HG03039 (cell line): ENCODE results near the gene MGP.

Experiments
- ATAC-seq: cut with Tn5 transposase; IDR thresholded peaks from one replicate; pipeline ENCODE4 v1.9.1; 2021; ENCODE audit warnings: mild to moderate bottlenecking, moderate library complexity; ENCODE audit not compliant: unreplicated experiment

The MGP gene

DNA sequence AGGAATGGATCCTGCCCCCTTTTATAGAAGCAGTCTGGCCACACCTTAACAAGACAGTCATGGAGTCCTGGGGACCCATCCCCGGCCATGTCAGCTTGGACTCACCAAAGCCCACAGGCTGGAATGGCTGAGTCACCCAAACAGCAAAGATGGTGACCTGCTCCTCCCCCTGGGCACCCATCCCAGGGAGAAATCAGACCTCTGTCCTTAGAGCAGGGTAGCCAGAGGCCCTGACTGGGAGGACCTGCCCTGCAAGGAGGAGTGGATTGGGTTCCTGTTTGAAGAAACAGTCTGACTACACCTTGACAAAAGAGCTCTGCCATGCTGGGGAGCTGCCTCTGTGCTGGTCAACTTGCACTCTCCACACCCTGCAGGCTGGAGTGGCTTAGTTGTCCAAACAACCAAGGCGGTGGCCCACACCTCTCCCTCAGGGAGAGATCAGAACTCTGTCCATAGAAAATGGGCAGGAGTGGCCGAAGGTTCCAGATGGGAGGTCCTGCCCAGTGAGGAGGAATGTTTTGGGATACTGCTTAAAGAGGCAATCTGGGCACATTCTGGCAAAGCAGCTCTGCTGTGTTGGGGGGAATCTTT lies 16.6 kb downstream of the MGP start:
- ATAC-seq = no peak

DNA sequence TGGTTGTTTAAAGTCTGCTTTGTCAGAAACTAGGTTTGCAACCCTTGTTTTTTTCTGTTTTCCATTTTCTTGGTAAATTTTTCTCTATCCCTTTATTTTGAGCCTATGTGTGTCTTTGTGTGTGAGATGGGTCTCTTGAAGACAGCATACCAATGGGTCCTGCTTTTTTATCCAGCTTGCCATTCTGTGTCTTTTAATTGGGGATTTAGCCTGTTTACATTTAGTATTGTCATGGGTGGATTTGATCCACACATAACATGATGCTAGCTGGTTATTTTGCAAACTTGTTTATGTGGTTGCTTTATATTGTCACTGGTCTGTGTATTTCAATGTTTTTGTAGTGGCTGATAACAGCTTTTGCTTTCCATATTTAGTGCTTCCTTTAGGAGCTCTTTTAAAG lies 25.2 kb downstream of the MGP start:
- ATAC-seq = no peak

DNA sequence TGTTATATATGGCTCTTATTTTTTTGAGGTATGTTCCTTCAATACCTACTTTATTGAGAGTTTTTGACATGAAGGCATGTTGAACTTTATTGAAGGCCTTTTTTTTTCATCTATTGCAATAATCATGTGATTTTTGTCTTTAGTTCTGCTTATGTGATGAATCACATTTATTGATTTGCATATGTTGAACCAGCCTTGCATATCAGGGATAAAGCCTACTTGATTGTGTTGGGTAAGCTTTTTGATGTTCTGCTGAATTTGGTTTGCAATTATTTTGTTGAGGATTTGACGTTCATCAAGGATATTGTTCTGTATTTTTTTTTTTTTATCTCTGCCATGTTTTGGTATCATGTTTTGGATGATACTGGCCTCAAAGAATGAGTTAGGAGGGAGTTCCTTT lies 27.1 kb downstream of the MGP start:
- ATAC-seq = no peak

DNA sequence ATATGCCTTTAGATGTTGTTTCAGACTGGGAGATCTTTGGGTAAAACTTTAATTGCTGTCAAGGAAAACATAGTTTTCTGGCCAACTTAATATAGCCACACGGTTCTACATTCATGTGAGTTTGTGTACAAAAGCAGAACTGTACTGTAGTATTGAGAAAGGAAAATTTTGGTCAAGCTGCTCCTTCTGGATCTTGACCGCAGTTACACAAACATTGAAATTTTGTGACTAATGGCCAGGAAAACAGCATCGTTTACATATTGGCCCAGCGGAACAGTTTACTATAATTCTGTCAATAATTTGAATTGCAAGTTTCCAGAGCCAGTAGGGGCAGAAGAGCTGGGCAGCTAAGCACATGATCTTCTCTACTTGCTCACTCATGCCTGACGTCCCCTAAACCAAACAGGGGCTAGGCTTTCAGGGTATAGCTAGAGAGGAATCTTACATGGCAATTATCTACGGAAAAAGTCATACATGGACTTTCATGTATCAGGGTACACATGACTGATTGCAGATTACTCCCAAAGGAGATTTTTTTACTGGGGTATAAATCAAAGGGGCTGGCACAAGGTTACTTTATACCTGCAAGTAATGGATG lies 31.0 kb downstream of the MGP start:
- ATAC-seq = no peak

DNA sequence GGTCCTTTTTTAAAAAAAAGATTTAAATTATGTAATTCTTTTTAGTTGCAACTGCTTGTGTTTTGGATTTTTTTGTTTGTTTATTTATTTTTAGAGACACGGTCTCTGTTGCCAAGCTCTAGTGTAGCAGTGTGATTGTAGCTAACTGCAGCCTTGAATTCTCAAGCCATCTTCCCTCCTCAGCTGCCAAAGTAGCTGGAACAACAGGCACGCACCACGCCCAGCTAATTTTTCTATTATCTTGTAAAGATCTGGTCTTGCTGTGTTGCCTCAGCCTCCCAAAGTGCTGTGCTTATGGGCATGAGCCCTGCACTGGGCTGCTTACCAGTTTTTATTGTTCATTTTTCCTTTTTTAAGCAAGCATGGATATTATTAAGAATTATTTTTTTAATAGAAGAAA lies 31.7 kb downstream of the MGP start:
- no peak for ATAC-seq

DNA sequence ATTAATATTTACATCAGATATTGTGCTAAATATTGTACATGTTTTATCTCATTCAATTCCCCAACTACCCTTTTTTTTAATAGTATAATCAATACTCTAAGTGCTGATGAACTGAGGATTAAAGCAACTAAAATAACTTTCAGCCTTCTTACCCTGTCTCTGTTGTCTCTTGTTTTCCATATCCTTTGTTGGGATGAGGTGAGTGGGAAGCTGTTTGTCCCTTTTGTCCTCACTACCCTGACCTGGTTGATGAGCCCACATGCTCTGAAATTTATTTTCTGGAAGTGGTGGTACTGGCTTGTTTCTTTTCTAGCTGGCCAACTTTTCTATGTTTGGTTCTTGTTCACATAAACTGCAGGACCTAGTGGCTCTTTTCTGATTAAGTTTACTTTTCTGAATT lies 32.8 kb downstream of the MGP start:
- ATAC-seq = no peak

DNA sequence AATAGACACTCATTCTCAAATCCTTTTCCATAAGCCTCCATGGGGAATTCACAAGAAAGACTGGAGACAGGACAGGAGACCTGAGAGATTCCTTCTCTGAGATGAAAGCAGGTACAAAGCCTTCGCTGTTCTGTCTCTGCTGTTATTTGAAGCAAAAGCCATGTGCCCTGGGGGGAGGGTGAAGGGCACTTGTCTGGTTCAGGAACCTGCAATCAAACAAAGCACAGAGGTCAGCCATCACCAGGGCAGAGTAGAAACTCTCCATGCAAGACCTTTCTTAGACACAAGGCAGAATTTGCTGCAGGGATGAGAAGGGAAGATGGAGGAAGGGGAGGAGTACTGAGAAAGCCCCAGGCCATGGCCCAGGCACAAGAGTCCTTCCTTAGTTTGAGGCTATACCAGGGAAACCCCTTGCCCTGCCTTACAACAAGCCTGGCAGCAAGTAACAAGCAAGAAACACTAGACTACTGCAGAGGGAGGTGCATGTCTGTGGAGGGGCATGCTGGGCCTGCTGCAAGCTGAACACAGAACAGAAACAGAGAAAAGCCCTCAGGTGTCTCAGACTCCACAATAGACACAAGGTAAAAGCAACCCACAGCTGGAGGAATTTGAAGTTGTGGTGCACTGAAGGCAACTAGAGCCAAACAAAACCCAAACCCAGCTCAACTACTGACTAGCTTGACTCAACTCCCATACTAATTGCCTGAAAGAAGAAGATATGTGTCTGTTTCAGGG lies 34.6 kb downstream of the MGP start:
- peak; percentile 78 for ATAC-seq

DNA sequence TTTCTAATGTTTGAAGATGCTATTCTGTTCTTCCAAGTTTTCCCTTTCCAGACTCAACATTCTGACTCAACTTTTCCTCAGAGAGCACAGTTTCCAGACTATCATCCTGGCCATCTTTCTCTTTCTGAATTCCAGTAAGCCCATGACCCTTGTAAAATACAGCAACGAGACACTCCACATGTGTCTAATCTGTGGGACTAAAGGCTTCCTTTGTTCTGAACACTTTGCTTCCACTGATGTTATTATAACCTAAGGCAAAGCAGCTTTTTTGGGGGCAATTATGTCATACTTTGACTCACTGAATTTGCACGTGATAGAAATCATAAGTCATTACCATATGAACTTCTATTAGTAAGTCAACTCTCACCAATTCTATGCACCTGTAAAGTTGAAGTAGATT lies 36.0 kb downstream of the MGP start:
- no peak for ATAC-seq

DNA sequence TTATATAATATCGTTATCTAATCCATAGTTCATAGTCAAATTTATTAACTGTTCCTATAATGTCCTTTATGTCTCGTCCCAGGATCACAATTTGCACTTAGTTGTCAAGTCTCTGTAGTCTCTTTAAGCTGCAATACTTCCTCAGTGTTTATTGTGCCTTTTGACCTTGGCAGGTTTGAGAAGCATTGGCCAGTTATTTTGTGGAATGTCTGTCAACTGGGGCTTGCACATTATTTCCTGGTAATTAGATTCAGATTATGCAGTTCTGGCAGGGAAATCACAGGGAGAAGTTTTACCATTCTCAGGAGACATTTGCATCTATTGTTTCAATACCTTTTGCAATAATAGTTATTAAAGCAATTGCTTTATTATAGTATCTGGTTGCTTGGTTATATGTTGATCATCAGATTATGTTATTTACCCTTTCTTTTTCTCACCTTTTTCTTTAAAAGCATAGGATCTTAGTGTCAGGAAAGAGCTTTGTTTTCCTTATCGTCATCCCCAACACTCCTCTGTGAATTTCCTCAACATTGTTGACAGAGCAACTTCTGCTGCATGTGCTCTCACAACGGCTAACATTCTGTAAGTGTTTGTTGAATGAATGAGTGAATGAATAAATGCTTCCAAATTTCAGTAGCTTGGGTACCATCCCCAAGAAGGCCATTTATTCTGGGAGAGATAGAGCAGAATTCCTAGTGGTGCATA lies 38.6 kb downstream of the MGP start:
- no peak for ATAC-seq

DNA sequence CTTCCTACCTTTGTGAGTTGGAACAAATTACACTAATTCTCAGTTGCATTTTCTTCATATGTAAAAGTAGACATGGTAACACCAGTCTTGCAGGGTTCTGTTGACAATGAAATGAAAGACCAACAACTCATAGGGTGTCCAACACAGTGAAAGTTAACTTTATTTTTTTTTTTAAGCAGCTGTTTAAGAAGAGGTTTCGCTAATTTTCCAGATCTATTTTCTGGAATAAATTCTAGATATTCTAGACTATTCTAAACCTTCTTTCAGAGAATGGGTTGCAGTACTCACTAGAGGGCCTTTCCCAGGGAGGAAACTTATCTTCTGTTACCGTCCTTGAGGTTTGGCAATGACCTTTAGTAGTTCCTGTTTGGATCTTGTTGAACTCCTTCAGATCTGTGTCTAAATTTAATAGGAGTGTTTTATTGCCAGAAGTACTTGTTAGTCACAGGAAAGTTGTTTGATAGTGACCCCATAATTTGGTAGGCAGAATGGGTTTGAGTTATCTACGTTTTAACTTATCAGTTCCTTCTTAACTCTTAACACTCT lies 39.5 kb downstream of the MGP start:
- no peak for ATAC-seq

DNA sequence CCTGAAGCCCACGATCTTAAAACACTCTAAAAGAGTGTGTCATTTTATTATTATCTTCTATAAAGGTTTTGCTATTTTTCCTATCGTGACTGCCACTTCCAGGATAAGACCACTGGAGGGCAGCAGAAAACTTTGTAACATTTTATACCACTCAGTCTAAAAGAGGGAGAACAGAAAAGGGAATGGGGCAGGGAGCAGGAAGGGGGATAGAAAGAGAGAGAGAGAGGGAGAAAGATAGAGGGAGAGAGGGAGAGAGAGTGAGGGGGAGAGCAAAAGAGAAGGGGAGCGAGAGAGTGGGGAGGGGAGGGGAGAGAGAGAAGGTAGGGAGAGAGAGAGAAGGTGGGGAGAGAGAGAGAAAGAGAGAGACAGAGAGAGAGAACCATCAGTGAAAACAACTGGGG lies 40.3 kb downstream of the MGP start:
- no peak for ATAC-seq

DNA sequence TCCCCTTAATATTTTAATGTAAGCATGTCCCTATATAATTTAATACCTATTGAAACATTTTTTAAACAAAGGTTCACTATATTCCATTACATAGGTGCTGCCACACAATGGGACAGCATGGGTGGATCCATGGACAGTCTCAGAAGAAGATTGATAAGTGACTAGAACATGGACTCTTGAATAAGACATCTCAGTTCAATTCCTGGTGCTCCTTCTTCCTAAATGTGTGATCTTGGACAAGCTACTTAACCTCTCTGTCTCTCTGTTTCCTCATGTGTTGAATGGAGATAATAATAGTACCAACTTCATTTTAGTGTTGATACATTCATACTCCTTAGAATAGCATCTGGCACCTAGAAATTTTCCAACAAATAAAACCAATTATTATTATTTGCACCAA lies 41.3 kb downstream of the MGP start:
- no peak for ATAC-seq

DNA sequence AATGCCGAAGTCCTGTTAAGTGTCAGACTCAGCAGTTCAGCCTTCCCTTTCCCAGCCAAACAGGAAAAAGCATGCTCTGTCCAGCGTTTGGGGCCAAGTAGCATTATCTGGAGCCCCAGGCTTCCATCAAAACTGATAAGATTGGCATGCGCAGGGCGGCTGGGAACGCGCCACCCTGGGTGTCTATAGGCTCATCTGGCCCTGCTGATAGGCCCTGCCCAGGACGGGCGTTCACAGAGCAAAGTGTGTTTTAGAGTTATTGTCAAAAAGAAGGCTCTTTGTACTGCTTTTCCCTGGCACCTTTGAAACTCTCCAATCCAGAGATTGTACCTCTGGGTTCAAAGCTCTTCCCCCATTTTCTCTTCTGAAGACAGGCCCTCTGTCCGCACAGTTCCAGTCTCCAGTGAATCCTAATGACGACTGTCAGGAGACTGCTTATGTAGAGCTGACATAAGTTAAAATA lies 42.2 kb downstream of the MGP start, which contains the start of gene ART4:
TSS of gene ART4 (minus strand) at position 102 of the 463 bp plus-strand sequence. CDS start 413 bp downstream, outside the sequence.
- ATAC-seq = no peak

DNA sequence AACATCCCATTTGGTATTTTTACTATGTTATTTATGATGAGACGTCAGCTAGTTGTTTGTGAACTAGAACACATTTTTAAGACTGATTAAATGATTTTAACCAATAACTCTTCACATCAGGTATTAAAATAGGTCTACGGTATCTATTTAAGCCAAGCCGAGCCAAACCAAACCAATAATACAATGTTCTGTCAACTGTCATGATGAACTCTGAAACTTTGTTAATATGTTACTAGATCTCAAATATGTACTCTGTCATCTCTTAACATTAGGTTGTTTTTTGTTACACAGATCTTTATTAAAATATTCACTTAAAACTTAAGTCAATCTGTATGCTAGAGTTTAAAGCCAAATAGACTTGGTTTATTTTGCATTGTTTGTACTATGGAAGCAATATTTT lies 43.3 kb downstream of the MGP start:
- ATAC-seq = no peak

DNA sequence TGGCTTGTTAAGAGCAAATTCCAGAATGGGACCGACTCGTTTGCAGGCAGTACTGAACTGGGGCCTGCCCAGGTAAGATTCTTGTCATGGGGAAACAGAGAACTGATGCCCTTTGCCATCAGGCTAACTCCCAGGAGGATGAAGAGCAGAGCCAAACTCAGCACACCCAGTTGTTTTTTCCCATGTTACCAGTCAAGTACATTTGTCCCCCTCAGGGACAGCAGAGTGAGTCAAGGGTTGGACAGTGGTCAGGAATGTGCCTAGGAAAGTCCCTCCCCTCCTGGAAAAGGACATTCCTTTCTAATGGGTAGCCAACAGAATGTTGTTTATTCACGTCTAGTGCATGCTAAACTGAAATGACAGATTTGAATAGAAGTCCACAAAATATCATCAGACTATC lies 43.9 kb downstream of the MGP start:
- no peak for ATAC-seq

DNA sequence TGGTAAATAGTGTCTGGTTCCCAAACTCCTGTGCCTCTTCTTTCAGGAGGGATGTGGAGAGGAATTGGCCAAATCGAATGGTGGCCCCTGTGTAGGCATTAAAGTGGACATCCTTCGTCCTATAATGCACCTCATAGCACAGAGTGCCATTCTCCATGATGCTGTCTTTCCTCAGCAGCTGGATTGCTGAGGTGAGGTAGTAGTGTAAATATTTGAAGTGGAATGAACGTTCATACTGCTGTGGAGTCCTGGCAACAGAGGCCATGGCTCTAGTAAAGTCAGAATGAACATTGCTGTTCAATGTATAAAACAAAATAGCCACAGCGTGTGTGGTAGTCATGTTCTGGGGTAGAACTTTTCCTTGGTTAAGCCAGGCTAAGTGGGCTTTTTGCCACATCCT lies 45.0 kb downstream of the MGP start:
- ATAC-seq = no peak

DNA sequence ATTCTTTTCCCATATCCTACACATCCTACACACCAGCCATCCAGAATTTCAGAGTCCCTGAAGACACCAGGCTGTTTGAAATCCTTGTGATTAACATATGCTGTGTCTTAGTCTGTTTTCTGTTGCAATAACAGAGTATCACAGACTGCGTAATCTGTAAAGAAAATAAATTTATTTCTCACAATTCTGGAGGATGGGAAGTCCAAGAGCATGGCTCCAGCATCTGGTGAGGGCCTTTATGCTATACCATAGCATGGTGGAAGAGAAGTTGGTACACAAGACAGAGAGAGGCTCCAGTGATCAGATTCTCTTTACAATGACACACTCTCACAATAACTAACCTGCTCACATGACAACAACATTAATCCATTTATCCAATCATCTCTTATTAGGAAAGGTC lies 46.4 kb downstream of the MGP start:
- ATAC-seq = no peak

DNA sequence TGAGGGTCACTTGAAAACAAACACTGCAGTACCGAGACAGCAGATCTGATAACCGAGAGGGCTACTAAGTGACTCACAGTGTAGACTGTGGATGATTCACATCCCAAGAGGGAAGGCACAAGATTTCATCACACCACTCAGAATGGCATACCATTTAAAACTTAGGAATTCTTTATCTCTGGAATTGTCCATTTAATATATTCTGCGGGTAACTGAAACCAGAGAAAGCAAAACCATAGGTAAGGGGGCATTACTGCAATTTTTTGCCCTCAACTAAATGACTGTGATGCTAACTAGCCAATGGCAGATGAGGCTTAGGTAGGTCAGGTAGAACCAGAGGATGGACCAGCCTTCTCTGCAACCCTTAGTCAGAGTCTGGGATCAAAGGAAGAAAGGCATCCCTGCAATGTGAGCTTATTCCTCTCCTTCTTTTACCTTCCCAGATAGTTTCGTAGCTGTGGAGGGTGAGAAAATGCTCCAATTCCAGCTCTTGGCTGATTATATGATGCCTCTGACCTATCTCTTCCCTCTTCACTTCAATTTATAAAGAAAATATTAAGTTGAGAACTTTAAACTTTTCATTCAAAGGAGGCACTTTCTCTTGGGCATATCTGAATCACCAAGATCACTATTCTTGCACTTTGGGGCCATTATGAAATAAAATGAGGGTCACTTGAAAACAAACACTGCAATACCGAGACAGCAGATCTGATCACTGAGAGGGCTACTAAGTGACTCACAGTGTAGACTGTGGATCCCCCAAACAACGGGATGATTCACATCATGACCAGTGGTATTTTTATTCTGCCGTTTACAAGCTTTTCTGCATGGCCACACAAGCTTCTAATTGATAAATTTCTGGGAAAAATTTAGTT lies 49.1 kb downstream of the MGP start:
- ATAC-seq = no peak

DNA sequence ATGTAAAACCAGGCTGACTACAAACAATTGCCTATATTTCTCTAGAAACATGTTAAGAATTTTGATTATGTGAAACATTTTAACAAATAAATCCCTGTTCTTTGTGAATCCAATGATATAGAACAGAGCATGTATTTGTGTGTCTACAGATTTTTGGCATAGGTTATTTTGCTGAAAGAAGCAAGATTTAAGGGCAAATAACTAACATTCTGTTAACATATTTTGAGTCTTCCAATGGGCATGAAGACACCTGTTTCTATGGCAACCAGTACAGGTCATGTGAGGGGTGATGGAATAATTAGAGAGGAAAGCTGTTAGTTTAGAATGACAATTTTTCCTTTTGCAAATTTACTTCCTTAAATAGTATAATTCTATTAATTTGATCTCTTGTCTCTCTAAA lies 51.1 kb downstream of the MGP start:
- ATAC-seq = no peak

DNA sequence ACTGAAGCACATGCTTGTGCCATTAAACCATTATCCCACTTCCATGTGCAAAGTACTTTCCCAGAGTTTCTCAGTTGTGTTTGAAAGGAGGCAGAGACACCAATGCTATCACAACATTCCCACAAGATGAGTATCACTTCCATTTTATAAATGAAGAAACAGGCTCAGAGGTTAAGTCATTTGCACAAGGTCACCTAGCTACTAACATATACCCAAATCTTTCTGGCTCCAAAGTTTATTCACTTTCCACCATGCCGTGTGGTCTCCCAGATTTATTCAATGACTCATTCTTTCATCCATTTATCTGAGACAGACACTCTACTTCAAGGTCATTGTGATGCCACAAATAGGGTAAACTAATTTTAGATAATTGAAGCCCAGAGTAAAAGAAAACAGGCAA lies 51.7 kb downstream of the MGP start:
- ATAC-seq = no peak

DNA sequence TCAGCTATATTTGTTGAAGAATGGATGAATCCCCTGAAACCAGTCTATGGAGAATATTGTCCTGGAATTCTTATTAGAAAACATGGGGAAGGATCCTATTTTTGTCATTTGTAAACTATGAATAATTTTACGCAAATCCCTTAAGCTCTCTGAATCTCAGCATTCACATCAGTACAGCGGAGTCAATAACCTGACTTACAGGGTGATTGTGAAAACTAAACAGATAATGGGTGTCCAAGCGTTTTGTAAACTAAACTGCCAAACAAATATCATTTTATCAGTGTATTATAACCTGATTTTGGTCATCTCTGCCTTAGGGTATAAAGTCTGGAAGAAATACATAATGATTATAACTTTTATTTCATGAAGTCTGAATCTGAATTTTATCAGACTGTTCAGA lies 52.3 kb downstream of the MGP start:
- no peak for ATAC-seq
